Upper lobe of right lung (tissue), 1 donor: ENCODE data around the gene CDK5RAP2. TPM values are rescaled to one million over a fixed set of nuclear protein-coding genes. Genes with fewer than 3 reads are reported as not detected.
"Not testable (repeated sequence)": the region's sequence is repeated elsewhere in the genome, so short reads cannot be mapped to it uniquely, and the experiment has no call there.

ENCODE experiments used
- ATAC-seq: fragments of 200-7000 bp; cut with Tn5 transposase; one replicate; pipeline ENCODE4 v1.9.1; 2020; ENCODE audit warnings: mild to moderate bottlenecking, moderate library complexity
- DNase-seq: peaks from one replicate; pipeline ENCODE4 v3.0.0-alpha.2; 2020
- H3K27ac ChIP-seq: fragments of 200-600 bp; one replicate; pipeline ENCODE4 v1.8.0; 2022
- H3K27me3 ChIP-seq: fragments of 200-600 bp; one replicate; pipeline ENCODE4 v1.8.0; 2022; ENCODE audit warnings: mild to moderate bottlenecking
- H3K36me3 ChIP-seq: fragments of 200-600 bp; one replicate; pipeline ENCODE4 v1.8.0; 2022
- H3K4me1 ChIP-seq: fragments of 200-600 bp; one replicate; pipeline ENCODE4 v1.8.0; 2022
- H3K4me3 ChIP-seq: fragments of 200-600 bp; one replicate; pipeline ENCODE4 v1.8.0; 2022; ENCODE audit warnings: mild to moderate bottlenecking
- H3K9me3 ChIP-seq: fragments of 200-600 bp; one replicate; pipeline ENCODE4 v1.8.0; 2022
- CTCF ChIP-seq: fragments of 200-600 bp; IDR thresholded peaks from one replicate; pipeline ENCODE4 v1.8.0; 2022; ENCODE audit warnings: antibody characterized with exemption
- intact Hi-C: fragments of 100-400 bp; cut with DNase I; formaldehyde crosslinking; loops from one replicate; pipeline ENCODE4 v1.11.0; 2022
- total RNA-seq: library from RNA; stranded (reverse); fragmentation: NEBNext Ultra II Directional; extraction: Animal tissue kit (Norgen Biotek cat#: 25700); gene quantifications from one replicate; pipeline ENCODE4 v1.2.1, GENCODE V29; 2021
- donor health status: DM: no; HTN: yes; CAD: no; lungs with severe emphysema.

CDK5RAP2 gene
- total RNA-seq, 1 donor from 2014 or later, result 54.2 TPM

DNA sequence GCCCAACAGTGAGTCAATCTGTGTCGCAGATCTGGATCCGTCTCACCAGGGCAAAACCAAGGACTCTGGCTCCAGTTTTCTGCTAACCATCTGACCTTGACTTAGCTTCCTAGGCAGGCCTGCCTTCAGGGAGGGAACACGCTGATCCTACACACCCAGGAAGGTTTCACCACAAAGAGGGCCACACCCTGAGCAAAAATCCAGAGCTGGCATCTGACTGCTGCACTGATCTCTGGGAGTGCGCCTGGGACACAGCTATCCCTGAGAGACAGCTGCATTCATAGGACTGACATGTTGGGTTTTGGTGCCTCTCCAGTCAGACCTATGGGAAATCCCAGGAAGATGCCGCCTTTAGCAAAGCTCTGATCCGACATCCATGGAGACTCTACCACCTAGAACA lies 47.5 kb downstream of the CDK5RAP2 start:
- no peaks in the 10 kb centered on the region for H3K9me3 ChIP-seq
- peak overlapping the region; percentile 51 for H3K27ac ChIP-seq
- no peaks in the 10 kb centered on the region for H3K4me1 ChIP-seq
- H3K36me3 ChIP-seq, result peaks cover 60% of the 10 kb centered on the region
- peak; percentile 90 for ATAC-seq
- H3K4me3 ChIP-seq, result no peak overlapping the region
- intact Hi-C loops, result no loop called here
- TF ChIP-seq CTCF, result no peak
- peak; percentile 71 for DNase-seq
- H3K27me3 ChIP-seq, result no peaks in the 10 kb centered on the region

DNA sequence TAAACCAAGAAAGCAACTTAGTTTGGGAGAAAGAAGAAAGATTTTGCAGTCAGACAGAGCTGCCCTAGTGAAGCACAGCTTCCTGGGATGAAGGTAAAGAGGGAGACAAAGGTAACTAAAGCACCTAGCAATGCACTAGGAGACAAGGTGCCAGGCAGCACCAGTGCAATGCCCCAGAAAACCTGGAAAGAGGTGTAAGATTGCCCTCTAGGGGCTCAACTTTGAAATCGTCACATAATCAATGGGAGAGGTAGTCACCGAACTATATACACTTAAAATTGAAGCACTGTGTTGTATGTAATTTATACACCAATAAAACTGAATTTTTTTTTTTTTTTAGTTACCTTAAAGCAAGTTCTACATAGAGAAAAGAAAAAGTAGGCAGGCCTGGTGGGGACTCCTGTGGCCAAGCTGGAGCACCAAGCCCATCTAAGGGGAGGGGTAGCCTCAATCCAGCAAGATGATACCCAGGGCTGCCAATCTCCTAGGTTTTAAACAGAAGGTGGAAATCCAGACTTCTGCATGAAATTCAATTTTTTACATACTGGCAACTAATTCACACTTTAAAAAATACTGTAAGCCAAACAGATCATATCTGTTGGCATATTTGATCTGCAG lies 48.2 kb downstream of the CDK5RAP2 start:
- ATAC-seq, result peak; percentile 89
- H3K27ac ChIP-seq, result no peak overlapping the region
- H3K27me3 ChIP-seq, result no peaks in the 10 kb centered on the region
- no peak overlapping the region for H3K4me3 ChIP-seq
- TF ChIP-seq CTCF, result peak; percentile 47
- no peak for DNase-seq
- intact Hi-C loops, result no loop called here
- H3K36me3 ChIP-seq, result peaks cover 64% of the 10 kb centered on the region
- no peaks in the 10 kb centered on the region for H3K9me3 ChIP-seq
- no peaks in the 10 kb centered on the region for H3K4me1 ChIP-seq

DNA sequence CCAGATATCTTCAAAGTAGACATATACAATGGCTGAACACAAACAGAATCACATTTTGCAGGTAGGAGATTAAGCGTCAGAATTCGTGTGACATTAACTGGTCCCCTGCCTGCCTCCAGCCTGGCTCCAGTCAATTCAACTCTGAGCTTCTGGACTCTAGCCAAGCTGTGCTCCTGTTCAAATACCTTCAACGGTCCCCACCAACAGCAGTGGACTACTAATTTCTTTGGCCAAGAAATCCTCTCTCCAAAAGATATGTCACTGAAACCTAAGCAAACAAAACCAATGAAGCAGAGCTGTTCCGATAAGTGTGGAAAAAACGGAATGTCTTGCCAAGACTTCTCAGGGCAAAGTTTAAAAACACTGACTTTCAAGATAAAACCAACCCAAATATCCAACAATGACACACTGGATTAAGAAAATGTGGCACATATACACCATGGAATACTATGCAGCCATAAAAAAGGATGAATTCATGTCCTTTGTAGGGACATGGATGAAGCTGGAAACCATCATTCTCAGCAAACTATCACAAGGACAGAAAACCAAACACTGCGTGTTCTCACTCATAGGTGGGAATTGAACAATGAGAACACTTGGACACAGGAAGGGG lies 49.6 kb downstream of the CDK5RAP2 start:
- H3K9me3 ChIP-seq, H3K4me3 ChIP-seq, DNase-seq, intact Hi-C loops, H3K27ac ChIP-seq, H3K27me3 ChIP-seq, ATAC-seq: not testable (repeated sequence)
- Histone ChIP-seq H3K36me3 (peaks cover 66% of the 10 kb centered on the region), H3K4me1 (peaks cover 11% of the 10 kb centered on the region)

DNA sequence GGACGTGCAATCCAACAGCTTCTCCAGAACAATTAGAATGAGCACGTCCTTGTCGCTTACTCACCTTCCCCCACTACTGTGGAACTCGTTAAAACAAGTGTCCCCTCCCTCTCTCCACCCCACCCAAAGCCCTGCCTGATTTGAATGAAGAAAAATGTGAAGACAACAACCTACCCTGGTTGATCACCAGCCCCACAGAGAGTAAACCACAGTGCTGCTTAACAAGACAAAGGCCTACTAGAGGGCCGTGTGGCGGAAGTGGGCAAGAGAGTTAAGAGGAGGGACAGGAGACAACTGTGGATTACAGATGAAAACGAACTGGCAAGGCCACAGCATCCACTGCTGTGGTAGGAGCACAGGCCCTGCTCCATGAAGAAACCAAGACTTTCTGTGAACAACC lies 51.1 kb downstream of the CDK5RAP2 start:
- ATAC-seq (no peak), DNase-seq (no peak)
- intact Hi-C loops, result no loop called here
- Histone ChIP-seq H3K36me3 (peaks cover 66% of the 10 kb centered on the region), H3K27me3 (no peaks in the 10 kb centered on the region), H3K27ac (no peak overlapping the region), H3K4me3 (no peak overlapping the region), H3K4me1 (peaks cover 20% of the 10 kb centered on the region), H3K9me3 (no peaks in the 10 kb centered on the region)
- no peak for TF ChIP-seq CTCF

DNA sequence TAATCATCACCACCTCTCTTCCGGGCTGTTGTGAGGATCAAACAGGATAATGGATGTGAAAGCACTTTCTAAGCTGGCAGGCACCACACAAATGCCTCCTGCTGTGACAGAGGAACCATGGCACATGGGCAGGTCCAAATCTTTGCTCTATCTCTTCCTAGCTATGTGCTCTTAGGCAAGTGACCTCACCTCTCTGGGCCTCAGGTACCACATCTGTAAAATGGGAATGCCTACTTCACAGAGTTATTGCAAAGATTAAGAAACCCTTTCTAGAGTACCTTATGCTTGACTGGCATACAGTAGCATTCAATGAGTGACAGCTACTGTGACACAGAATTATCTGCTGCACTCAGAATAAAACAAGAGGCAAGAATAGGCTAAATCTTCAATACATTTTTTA lies 51.6 kb downstream of the CDK5RAP2 start:
- ATAC-seq (no peak), DNase-seq (no peak)
- no peak overlapping the region for H3K27ac ChIP-seq
- peaks cover 23% of the 10 kb centered on the region for H3K4me1 ChIP-seq
- TF ChIP-seq CTCF, result no peak
- no peaks in the 10 kb centered on the region for H3K27me3 ChIP-seq
- intact Hi-C loops, result no loop called here
- no peaks in the 10 kb centered on the region for H3K9me3 ChIP-seq
- peaks cover 70% of the 10 kb centered on the region for H3K36me3 ChIP-seq
- no peak overlapping the region for H3K4me3 ChIP-seq

- no peaks in the 10 kb centered on the region for H3K9me3 ChIP-seq
- no peak overlapping the region for H3K27ac ChIP-seq
- peaks cover 80% of the 10 kb centered on the region for H3K36me3 ChIP-seq
- intact Hi-C loops, result no loop called here
- no peak for DNase-seq
- H3K4me1 ChIP-seq, result peaks cover 23% of the 10 kb centered on the region
- H3K27me3 ChIP-seq, result no peaks in the 10 kb centered on the region
- H3K4me3 ChIP-seq, result no peak overlapping the region
- TF ChIP-seq CTCF, result no peak
- peak; percentile 46 for ATAC-seq
These were observed 53.4 kb downstream of the CDK5RAP2 start for GRCh38 chr9:120526534-120526933.
